HepG2 (cell line): ENCODE measurements around the gene DNMT3L. TPM values are rescaled to one million over a fixed set of nuclear protein-coding genes. Genes with fewer than 3 reads are reported as not detected.

Experiments used
- ATAC-seq: fragments of 200-7000 bp; cut with Tn5 transposase; 3 replicates; pipeline ENCODE4 v1.9.1; 2020; ENCODE audit warnings: mild to moderate bottlenecking, moderate library complexity
- BruUV-seq: library from RNA; stranded (reverse); fragments of 400-500 nt; replicated peaks from 2 replicates; lab custom pipeline; 2021; lab: Mats Ljungman, UMichigan
- CTCF ChIA-PET: fragments of 300-600 bp; formaldehyde crosslinking; extraction: SDS; loops from one replicate; lab custom pipeline; 2021; ENCODE audit warnings: low total read pairs, inconsistent platforms, low intra/inter-chr PET ratio; lab: Yijun Ruan, JAX
- POLR2A ChIA-PET: fragments of 350-600 bp; sonication (Branson Sonifier 250); formaldehyde crosslinking; loops from one replicate; lab custom pipeline; 2020; ENCODE audit warnings: antibody characterized with exemption, inconsistent platforms; lab: Yijun Ruan, JAX
- DNase-seq: peaks from one replicate; pipeline ENCODE4 v3.0.0-alpha.2; 2015; ENCODE audit warnings: low spot score
- FAIRE-seq: peaks from 3 replicates; lab custom pipeline; 2011; peaks lifted over from hg19 to GRCh38; lab: Jason Lieb, UNC
- H2AFZ ChIP-seq: one replicate; pipeline ENCODE4 v1.6.1; 2011; ENCODE audit warnings: low read length, inconsistent platforms
- H3K27ac ChIP-seq: fragments of 300-600 bp; 3 replicates; pipeline ENCODE4 v1.8.0; 2011; ENCODE audit warnings: mixed run types, mild to moderate bottlenecking, mixed read lengths, low read length, inconsistent platforms; ENCODE audit not compliant: insufficient read depth; ENCODE audit errors: extremely low read length
- H3K27me3 ChIP-seq, 2 experiments: fragments of 200-600 bp in 1 of 2; 2 replicates in 1 of 2; 3 replicates in 1 of 2; pipeline versions ENCODE4 v1.6.0 to v1.8.0; 2011; ENCODE audit warnings: low read length in 2 of 2, mild to moderate bottlenecking in 2 of 2, moderate library complexity in 2 of 2, inconsistent platforms in 1 of 2; ENCODE audit not compliant: insufficient read depth in 2 of 2, control insufficient read depth in 1 of 2
- H3K36me3 ChIP-seq, 2 experiments: fragments of 200-600 bp in 1 of 2; replicated peaks in 1 of 2; 2 replicates in 1 of 2; 3 replicates in 1 of 2; pipeline versions ENCODE4 v1.5.1 to v1.8.0; 2011; ENCODE audit warnings: low read length in 2 of 2, inconsistent platforms in 1 of 2; ENCODE audit not compliant: insufficient read depth in 2 of 2, control insufficient read depth in 1 of 2
- H3K4me1 ChIP-seq: 2 replicates; pipeline ENCODE4 v1.5.1; 2012; ENCODE audit warnings: low read length, inconsistent platforms; ENCODE audit not compliant: insufficient read depth
- H3K4me2 ChIP-seq: 2 replicates; pipeline ENCODE4 v1.6.0; 2011; ENCODE audit warnings: low read depth, low read length, inconsistent platforms
- H3K4me3 ChIP-seq, 3 experiments: fragments of 200-600 bp in 1 of 3; sonication (generic), shearing (Covaris generic) in 1 of 3; replicated peaks in 1 of 3; 2 replicates each; pipeline ENCODE4 v1.5.1; 2011 to 2016; ENCODE audit warnings: low read length in 3 of 3, inconsistent platforms in 2 of 3, low read depth in 2 of 3, mild to moderate bottlenecking in 2 of 3, control low read depth in 1 of 3, mixed read lengths in 1 of 3; ENCODE audit not compliant: insufficient read depth in 1 of 3
- H3K79me2 ChIP-seq: one replicate; pipeline ENCODE4 v1.6.1; 2011; ENCODE audit warnings: low read length, inconsistent platforms; ENCODE audit not compliant: insufficient read depth
- H3K9ac ChIP-seq: 2 replicates; pipeline ENCODE4 v1.6.0; 2011; ENCODE audit warnings: mild to moderate bottlenecking, low read depth, low read length, inconsistent platforms; ENCODE audit not compliant: insufficient read depth
- H3K9me3 ChIP-seq: 2 replicates; pipeline ENCODE4 v1.5.1; 2012; ENCODE audit warnings: mild to moderate bottlenecking, low read length
- H4K20me1 ChIP-seq: 2 replicates; pipeline ENCODE4 v1.6.0; 2011; ENCODE audit warnings: inconsistent platforms, mild to moderate bottlenecking, low read length, moderate library complexity; ENCODE audit not compliant: insufficient read depth
- ARNT ChIP-seq: fragments of 450-650 bp; IDR thresholded peaks from 2 replicates; pipeline ENCODE4 v1.6.1; 2017
- ETS1 ChIP-seq: sonication (generic); formaldehyde crosslinking; IDR thresholded peaks from 2 replicates; pipeline ENCODE4 v1.4.0; 2020; ENCODE audit warnings: missing genetic modification reagents
- HOXA9 ChIP-seq: sonication (generic); formaldehyde crosslinking; IDR thresholded peaks from 2 replicates; pipeline ENCODE4 v1.8.1; 2022; ENCODE audit warnings: missing genetic modification reagents, mild to moderate bottlenecking, moderate library complexity, borderline replicate concordance
- MAFF ChIP-seq: IDR thresholded peaks from 2 replicates; pipeline ENCODE4 v1.6.1; 2011; ENCODE audit warnings: low read depth, low read length, improper control_type of control experiment
- SNAI1 ChIP-seq: sonication (generic); formaldehyde crosslinking; IDR thresholded peaks from 2 replicates; pipeline ENCODE4 v1.5.0; 2020; ENCODE audit warnings: mild to moderate bottlenecking, missing genetic modification reagents, borderline replicate concordance
- SNAPC4 ChIP-seq: sonication (generic); formaldehyde crosslinking; IDR thresholded peaks from 2 replicates; pipeline ENCODE4 v1.4.0; 2020; ENCODE audit warnings: mild to moderate bottlenecking, missing genetic modification reagents
- ZNF251 ChIP-seq: sonication (generic); formaldehyde crosslinking; IDR thresholded peaks from 2 replicates; pipeline ENCODE4 v1.9.0; 2021; ENCODE audit warnings: mild to moderate bottlenecking, missing genetic modification reagents
- ZNF652 ChIP-seq: IDR thresholded peaks from 2 replicates; pipeline ENCODE4 v1.6.1; 2016; ENCODE audit warnings: low read depth, borderline replicate concordance
- WGBS: methylation state at CpG from one replicate; pipeline ENCODE4 v1.1.6; 2017; ENCODE audit warnings: low lambda C conversion rate; 5-methylcytosine and 5-hydroxymethylcytosine counted together
- in situ Hi-C: cut with HindIII; loops from 2 replicates; pipeline ENCODE4 v1.10.0; 2017; ENCODE audit warnings: low pct_unique_long_range_greater_than_20kb; ENCODE audit not compliant: extremely low pct_ligation_motif_present
- intact Hi-C: fragments of 100-400 bp; cut with micrococcal nuclease; formaldehyde crosslinking; loops from one replicate; pipeline ENCODE4 v1.10.0; 2022; ENCODE audit not compliant: unreplicated experiment
- polyA plus RNA-seq, 8 experiments: library from polyadenylated mRNA; depleted of rRNA in 3 of 8; stranded (reverse) in 7 of 8; unstranded in 1 of 8; fragments of >200 nt; fragmentation: Illumina TruSeq in 4 of 8; extraction: Trizol in 4 of 8; gene quantifications; 2 replicates each; pipeline versions ENCODE4 v1.2.1 to v1.2.3, GENCODE V29; 2011 to 2016; ENCODE audit warnings: low read depth in 4 of 8, missing spikeins in 1 of 8, mixed read lengths in 1 of 8; ENCODE audit not compliant: insufficient read depth in 1 of 8
- total RNA-seq, 5 experiments: library from RNA; depleted of rRNA; stranded (reverse); fragments of >200 nt; fragmentation: Illumina TruSeq; extraction: Trizol; gene quantifications; 2 replicates each; pipeline ENCODE4 v1.2.3, GENCODE V29; 2016; ENCODE audit warnings: low read depth in 1 of 5

The DNMT3L gene
- total and polyA plus RNA-seq, 2 of the 13 experiments (the other 11 are each of a cell fraction or from before 2014, with no cell fraction given) = 0.75 to 1.7 TPM

- H3K27ac ChIP-seq = no peak overlapping the region
- 28% methylated on average over 8 of the region's 16 CpGs for WGBS
- no peaks in the 10 kb centered on the region for H4K20me1 ChIP-seq
- TF ChIP-seq ARNT = no peak
- TF ChIP-seq MAFF = no peak
- no peak for TF ChIP-seq ZNF652
- no peak for TF ChIP-seq SNAI1 (CRISPR knock-in tag)
- no peak for TF ChIP-seq ETS1 (CRISPR knock-in tag)
- no peak for TF ChIP-seq SNAPC4 (CRISPR knock-in tag)
- TF ChIP-seq HOXA9 (CRISPR knock-in tag) = no peak
- no peak for TF ChIP-seq ZNF251 (CRISPR knock-in tag)
- TF ChIP-seq, all 625 proteins: peak for 0
- H3K9ac ChIP-seq = no peak overlapping the region
- H3K4me2 ChIP-seq = no peak overlapping the region
- ATAC-seq (no peak), FAIRE-seq (no peak), DNase-seq (no peak)
- H2AFZ ChIP-seq = no peak overlapping the region
- ChIA-PET CTCF (no interaction called here), POLR2A (no interaction called here)
- H3K9me3 ChIP-seq = no peaks in the 10 kb centered on the region
- peaks cover 13% of the 10 kb centered on the region for H3K4me1 ChIP-seq
- in situ Hi-C loops = no loop called here
- no peak overlapping the region for H3K4me3 ChIP-seq
- no TSS peak for BruUV-seq
- H3K36me3 ChIP-seq = no peaks in the 10 kb centered on the region
- no peaks in the 10 kb centered on the region for H3K79me2 ChIP-seq
- H3K27me3 ChIP-seq = peaks cover 12 to 59% of the 10 kb centered on the region in 2 experiments
- intact Hi-C loops = no loop called here
These were observed 28.8 kb upstream of the DNMT3L start for GRCh38 chr21:44290327-44291077.
